ENCODE results near the gene TAS1R1.

DNA sequence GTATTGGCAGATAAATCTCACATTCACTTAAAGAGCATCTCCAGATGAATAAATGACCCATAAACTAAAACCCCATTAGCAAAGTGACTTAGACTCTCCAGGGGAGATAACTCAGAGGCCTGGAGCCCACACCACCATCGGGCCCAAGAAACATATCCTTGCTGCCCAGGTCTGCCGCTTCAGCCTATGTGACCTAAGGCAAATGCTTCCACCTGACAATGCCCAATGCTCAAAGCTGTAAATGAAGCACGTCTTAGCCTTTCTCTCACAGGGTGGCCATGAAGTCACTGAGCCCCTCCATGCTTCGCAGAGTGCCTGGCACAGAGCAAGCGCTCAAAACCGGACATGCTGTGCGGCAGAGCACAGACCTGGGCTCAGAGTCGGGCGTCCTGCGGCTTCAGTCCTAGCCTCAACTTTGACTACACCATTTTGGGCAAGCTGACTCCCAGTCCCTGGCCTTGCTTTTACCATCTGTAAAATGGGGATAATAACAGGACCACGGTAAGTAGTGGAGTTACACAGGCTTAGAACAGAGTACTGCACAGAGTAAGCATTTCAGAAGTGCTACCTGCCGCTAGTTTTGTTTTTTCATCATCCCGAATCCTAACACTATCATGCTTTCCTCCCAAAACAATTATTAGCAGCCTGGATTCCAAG lies 24.5 kb upstream of the TAS1R1 start:
- TF ChIP-seq, protein P1, sequence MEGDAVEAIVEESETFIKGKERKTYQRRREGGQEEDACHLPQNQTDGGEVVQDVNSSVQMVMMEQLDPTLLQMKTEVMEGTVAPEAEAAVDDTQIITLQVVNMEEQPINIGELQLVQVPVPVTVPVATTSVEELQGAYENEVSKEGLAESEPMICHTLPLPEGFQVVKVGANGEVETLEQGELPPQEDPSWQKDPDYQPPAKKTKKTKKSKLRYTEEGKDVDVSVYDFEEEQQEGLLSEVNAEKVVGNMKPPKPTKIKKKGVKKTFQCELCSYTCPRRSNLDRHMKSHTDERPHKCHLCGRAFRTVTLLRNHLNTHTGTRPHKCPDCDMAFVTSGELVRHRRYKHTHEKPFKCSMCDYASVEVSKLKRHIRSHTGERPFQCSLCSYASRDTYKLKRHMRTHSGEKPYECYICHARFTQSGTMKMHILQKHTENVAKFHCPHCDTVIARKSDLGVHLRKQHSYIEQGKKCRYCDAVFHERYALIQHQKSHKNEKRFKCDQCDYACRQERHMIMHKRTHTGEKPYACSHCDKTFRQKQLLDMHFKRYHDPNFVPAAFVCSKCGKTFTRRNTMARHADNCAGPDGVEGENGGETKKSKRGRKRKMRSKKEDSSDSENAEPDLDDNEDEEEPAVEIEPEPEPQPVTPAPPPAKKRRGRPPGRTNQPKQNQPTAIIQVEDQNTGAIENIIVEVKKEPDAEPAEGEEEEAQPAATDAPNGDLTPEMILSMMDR (IDR thresholded peaks at IDR 0.05), result no peak
- TF ChIP-seq POLR2A (IDR thresholded peaks at IDR 0.05), result no peak
